ENCODE data around the gene DBP. TPM values are rescaled to one million over a fixed set of nuclear protein-coding genes. Genes with fewer than 3 reads are reported as not detected.

The DBP gene
- total and polyA plus RNA-seq, 2 experiments from 2014 or later, result 3.7 to 5.9 TPM

DNA sequence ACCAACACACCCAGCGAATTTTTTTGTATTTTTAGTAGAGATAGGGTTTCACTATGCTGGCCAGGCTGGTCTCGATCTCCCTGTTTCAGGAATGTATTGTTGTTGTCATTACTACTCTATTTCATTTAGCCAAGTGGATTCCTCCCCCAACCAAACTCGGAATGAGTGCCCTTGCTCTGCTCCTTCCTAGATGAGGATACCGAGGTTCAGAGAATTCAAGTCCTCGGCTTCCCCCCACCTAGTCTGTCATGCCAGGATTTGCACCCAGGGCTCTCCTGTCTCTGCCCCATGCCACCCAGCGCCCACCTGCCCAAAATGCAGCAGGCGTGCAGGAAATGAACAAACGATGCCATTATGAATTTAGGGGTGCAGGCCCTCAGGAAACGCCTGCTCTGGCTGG is 34.2 kb downstream of the DBP start:
- Histone ChIP-seq H3K79me2 (ENCODE audit: insufficient read depth) (no peaks in the 10 kb centered on the region), H4K20me1 (ENCODE audit: insufficient read depth) (no peaks in the 10 kb centered on the region), H3K4me2 (ENCODE audit: unreplicated experiment) (no peak overlapping the region), H3K9me3 (ENCODE audit: low read depth) (no peaks in the 10 kb centered on the region), H3K27me3 (replicated peaks; ENCODE audit: insufficient read depth) (no peaks in the 10 kb centered on the region; the same call in 1 of the 2 replicates), H3K4me1 (ENCODE audit: insufficient read depth) (no peaks in the 10 kb centered on the region), H3F3A (ENCODE audit: insufficient read depth) (no peaks in the 10 kb centered on the region), H3K9me2 (ENCODE audit: insufficient read depth) (no peaks in the 10 kb centered on the region), H3K36me3 (ENCODE audit: low read depth) (no peaks in the 10 kb centered on the region), H3K4me3 (no peak overlapping the region), H3K9ac (no peak overlapping the region), H3K27ac (no peak overlapping the region), H2AFZ (no peak overlapping the region)
- WGBS, 2 experiments (ENCODE audit: low coverage in 1 of 2, low lambda C conversion rate in 2 of 2, missing lambda C conversion rate in 2 of 2), result 58 to 60% methylated on average over 9 of the region's 9 CpGs
- no peak for DNase-seq
- TF ChIP-seq EZH2 (IDR thresholded peaks at IDR 0.05; ENCODE audit: insufficient read depth, poor library complexity, severe bottlenecking) (no peak), EZH2phosphoT487 (IDR thresholded peaks at IDR 0.05; ENCODE audit: insufficient read depth, low read depth) (no peak)
- in situ Hi-C loops (cut with MboI), result no loop called here

DNA sequence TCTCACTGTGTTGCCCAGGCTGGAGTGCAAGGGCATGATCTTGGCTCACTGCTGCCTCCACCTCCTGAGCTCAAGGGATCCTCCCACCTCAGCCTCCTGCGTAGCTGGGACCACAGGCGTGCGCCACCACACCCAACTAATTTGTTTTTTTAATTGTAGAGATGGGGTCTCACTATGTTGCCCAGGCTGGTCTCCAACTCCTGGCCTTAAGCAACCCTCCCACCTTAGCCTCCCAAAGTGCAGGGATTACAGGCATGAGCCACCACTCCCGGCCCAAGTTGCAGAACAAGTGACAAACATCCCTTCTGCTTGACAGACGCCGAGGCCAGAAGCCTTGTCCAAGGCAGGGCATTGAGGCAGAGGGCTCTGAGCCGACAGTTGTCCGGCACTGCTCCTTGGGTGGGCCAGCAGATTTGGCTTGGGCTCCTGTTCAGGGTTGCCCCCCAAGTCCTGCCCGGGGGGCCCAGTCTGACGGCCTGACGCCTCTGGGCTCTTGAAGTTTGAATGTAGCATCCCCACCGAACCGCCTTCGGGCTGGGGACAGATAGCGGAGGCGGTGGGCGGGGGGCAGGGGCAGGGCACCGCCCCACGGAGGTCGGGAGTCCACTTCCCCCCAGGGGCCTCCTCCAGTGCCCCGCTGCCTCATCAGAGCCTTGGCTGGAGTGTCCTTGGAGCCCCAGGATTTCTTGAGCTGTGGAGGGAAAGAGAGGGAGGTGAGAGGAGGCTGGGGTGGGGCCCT is 36.3 kb downstream of the DBP start:
- Histone ChIP-seq H3K27me3 (replicated peaks; ENCODE audit: insufficient read depth) (no peaks in the 10 kb centered on the region; the same call in 1 of the 2 replicates), H3K9me2 (ENCODE audit: insufficient read depth) (no peaks in the 10 kb centered on the region), H4K20me1 (ENCODE audit: insufficient read depth) (no peaks in the 10 kb centered on the region), H3K4me1 (ENCODE audit: insufficient read depth) (no peaks in the 10 kb centered on the region), H3K9ac (no peak overlapping the region), H3K9me3 (ENCODE audit: low read depth) (no peaks in the 10 kb centered on the region), H3F3A (ENCODE audit: insufficient read depth) (no peaks in the 10 kb centered on the region), H3K27ac (no peak overlapping the region), H3K4me3 (no peak overlapping the region), H2AFZ (no peak overlapping the region), H3K79me2 (ENCODE audit: insufficient read depth) (no peaks in the 10 kb centered on the region), H3K4me2 (ENCODE audit: unreplicated experiment) (no peak overlapping the region), H3K36me3 (ENCODE audit: low read depth) (no peaks in the 10 kb centered on the region)
- no peak for TF ChIP-seq EZH2 (IDR thresholded peaks at IDR 0.05; ENCODE audit: insufficient read depth, poor library complexity, severe bottlenecking)
- no peak for TF ChIP-seq EZH2phosphoT487 (IDR thresholded peaks at IDR 0.05; ENCODE audit: insufficient read depth, low read depth)
- no peak for DNase-seq
- 76 to 85% methylated on average over 10 to 21 of the region's 21 CpGs for whole genome bisulfite sequencing, 2 experiments (ENCODE audit: low coverage in 1 of 2, low lambda C conversion rate in 2 of 2, missing lambda C conversion rate in 2 of 2)
- in situ Hi-C loops (cut with MboI), result no loop called here

DNA sequence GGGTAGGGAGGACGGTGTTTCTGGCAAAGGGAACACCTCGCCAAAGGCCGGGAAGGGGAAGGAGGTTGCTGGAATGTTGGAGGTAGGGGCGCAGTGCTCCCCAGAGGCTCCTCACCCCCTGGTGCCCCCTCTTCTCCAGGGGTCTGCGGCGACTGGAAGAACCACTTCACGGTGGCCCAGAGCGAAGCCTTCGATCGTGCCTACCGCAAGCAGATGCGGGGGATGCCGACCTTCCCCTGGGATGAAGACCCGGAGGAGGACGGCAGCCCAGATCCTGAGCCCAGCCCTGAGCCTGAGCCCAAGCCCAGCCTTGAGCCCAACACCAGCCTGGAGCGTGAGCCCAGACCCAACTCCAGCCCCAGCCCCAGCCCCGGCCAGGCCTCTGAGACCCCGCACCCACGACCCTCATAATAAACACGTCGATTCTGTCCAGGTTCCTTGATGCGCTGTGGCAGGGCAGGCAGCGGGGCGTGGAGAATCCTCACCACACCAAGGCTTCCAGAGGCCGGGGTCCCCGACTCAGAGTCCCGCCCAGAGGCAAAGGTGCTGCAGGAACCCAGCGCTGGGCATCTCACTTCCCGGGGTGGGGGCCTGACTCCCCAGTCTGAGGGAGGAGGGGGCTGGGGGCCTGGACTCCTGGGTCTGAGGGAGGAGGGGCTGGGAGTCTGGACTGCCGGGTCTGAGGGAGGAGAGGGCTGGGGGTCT is 38.0 kb downstream of the DBP start:
- in situ Hi-C loops (cut with MboI), result no loop called here
- no peaks in the 10 kb centered on the region for H4K20me1 ChIP-seq (ENCODE audit: insufficient read depth)
- H3K27ac ChIP-seq, result no peak overlapping the region
- H3K4me1 ChIP-seq (ENCODE audit: insufficient read depth), result no peaks in the 10 kb centered on the region
- no peaks in the 10 kb centered on the region for H3K36me3 ChIP-seq (ENCODE audit: low read depth)
- H3K9me2 ChIP-seq (ENCODE audit: insufficient read depth), result no peaks in the 10 kb centered on the region
- H3K9me3 ChIP-seq (ENCODE audit: low read depth), result no peaks in the 10 kb centered on the region
- no peak for DNase-seq
- TF ChIP-seq EZH2 (IDR thresholded peaks at IDR 0.05; ENCODE audit: insufficient read depth, poor library complexity, severe bottlenecking) (no peak), EZH2phosphoT487 (IDR thresholded peaks at IDR 0.05; ENCODE audit: insufficient read depth, low read depth) (no peak)
- no peak overlapping the region for H3K9ac ChIP-seq
- no peaks in the 10 kb centered on the region for H3K79me2 ChIP-seq (ENCODE audit: insufficient read depth)
- whole genome bisulfite sequencing, 2 experiments (ENCODE audit: low coverage in 1 of 2, low lambda C conversion rate in 2 of 2, missing lambda C conversion rate in 2 of 2), result 64 to 65% methylated on average over 27 to 30 of the region's 30 CpGs
- H2AFZ ChIP-seq, result no peak overlapping the region
- H3K4me3 ChIP-seq, result no peak overlapping the region
- no peaks in the 10 kb centered on the region for H3F3A ChIP-seq (ENCODE audit: insufficient read depth)
- H3K4me2 ChIP-seq (ENCODE audit: unreplicated experiment), result no peak overlapping the region
- no peaks in the 10 kb centered on the region; the same call in 1 of the 2 replicates for H3K27me3 ChIP-seq (replicated peaks; ENCODE audit: insufficient read depth)

DNA sequence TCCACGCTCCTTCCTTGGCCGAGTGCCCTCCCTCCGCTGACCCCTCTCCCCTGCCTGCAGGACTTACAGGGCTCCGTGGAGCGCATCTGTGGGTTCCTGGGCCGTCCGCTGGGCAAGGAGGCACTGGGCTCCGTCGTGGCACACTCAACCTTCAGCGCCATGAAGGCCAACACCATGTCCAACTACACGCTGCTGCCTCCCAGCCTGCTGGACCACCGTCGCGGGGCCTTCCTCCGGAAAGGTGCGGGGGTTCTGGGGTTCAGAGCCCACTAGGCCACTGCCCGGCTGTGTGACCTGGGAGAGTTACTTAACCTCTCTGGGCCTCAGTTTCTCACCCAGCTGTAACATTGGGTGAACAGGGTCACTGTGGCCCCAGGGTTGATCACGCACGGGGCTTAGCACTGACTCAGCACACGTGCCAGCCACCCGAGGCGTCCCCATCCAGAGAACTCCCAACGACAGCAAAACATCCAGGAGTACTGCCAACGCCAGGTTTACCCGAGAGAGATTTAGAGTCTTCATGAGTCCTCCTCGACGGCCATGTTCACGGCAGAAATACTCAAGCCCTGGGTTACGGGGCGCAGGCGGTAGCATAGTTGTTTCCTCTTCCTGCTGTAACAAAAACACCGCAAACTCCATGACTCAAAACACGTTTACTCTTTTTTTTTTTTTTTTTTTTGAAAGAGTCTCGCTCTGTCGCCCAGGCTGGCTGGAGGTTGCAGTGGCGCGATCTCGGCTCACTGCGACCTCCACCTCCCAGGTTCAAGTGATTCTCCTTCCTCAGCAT is 40.3 kb downstream of the DBP start:
- no peak overlapping the region for H3K4me3 ChIP-seq
- no peaks in the 10 kb centered on the region for H3K9me2 ChIP-seq (ENCODE audit: insufficient read depth)
- H3K4me1 ChIP-seq (ENCODE audit: insufficient read depth), result no peaks in the 10 kb centered on the region
- WGBS, 2 experiments (ENCODE audit: low coverage in 1 of 2, low lambda C conversion rate in 2 of 2, missing lambda C conversion rate in 2 of 2), result 80% methylated on average over 36 to 39 of the region's 39 CpGs
- no peaks in the 10 kb centered on the region for H3K9me3 ChIP-seq (ENCODE audit: low read depth)
- no peaks in the 10 kb centered on the region for H3F3A ChIP-seq (ENCODE audit: insufficient read depth)
- H3K27me3 ChIP-seq (replicated peaks; ENCODE audit: insufficient read depth), result no peaks in the 10 kb centered on the region; the same call in 1 of the 2 replicates
- no peaks in the 10 kb centered on the region for H3K79me2 ChIP-seq (ENCODE audit: insufficient read depth)
- TF ChIP-seq EZH2phosphoT487 (IDR thresholded peaks at IDR 0.05; ENCODE audit: insufficient read depth, low read depth), result no peak
- TF ChIP-seq EZH2 (IDR thresholded peaks at IDR 0.05; ENCODE audit: insufficient read depth, poor library complexity, severe bottlenecking), result no peak
- no peak for DNase-seq
- no peak overlapping the region for H3K27ac ChIP-seq
- H2AFZ ChIP-seq, result no peak overlapping the region
- no peaks in the 10 kb centered on the region for H3K36me3 ChIP-seq (ENCODE audit: low read depth)
- H3K9ac ChIP-seq, result no peak overlapping the region
- in situ Hi-C loops (cut with MboI), result no loop called here
- no peaks in the 10 kb centered on the region for H4K20me1 ChIP-seq (ENCODE audit: insufficient read depth)
- no peak overlapping the region for H3K4me2 ChIP-seq (ENCODE audit: unreplicated experiment)

Measured in GM23248 (cell line).